NCI-H2196 (cell line): ENCODE results near the gene TSKU.

Experiments
- DNase-seq: peaks from one replicate; lab custom pipeline; 2025; ENCODE audit not compliant: unreplicated experiment; lab: John Stamatoyannopoulos, UW

The TSKU gene

DNA sequence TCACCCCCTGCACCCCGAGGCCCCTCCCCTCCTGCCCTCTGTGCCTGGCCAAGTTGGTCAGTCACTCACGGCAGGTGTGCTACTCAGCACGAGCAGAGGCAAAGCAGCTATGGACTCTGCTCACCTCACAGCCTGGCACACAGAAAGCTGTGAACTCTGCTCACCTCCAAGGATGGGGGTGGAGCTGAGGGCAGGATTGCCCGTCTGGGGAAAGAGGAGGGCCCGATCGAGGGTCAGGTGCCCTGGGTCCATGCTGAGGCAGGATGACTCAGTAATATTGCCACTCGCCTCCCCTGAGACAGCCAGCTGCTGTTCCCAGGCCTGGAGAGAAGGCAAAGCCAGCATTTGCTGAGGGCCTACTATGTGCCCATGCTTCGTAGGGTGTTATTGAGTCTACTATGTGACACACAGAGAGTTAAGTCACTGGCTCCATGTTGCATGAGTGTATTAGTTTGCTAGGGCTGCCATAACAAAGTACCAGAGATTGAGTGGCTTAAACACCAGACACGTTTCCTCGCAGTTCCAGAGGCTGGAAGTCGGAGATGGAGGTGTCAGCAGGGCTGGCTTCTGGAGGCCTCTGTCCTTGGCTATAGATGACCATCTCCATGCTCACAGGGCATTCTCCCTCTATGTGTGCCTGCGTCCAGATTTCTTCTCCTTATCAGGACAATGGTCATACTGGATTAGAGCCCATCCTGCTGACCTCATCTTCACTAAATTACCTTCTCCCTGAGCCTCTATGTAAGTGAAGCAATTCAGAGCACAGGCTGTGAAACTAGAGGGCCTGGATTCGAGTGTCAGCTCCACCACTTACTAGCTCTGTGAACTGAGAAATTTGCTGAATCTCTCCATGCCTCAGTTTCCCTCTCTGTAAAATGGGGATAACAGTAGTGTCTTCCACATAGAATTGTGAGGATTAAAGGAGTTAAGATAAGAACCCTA is 13.2 kb upstream of the TSKU start:
- peak; percentile 23 for DNase-seq

DNA sequence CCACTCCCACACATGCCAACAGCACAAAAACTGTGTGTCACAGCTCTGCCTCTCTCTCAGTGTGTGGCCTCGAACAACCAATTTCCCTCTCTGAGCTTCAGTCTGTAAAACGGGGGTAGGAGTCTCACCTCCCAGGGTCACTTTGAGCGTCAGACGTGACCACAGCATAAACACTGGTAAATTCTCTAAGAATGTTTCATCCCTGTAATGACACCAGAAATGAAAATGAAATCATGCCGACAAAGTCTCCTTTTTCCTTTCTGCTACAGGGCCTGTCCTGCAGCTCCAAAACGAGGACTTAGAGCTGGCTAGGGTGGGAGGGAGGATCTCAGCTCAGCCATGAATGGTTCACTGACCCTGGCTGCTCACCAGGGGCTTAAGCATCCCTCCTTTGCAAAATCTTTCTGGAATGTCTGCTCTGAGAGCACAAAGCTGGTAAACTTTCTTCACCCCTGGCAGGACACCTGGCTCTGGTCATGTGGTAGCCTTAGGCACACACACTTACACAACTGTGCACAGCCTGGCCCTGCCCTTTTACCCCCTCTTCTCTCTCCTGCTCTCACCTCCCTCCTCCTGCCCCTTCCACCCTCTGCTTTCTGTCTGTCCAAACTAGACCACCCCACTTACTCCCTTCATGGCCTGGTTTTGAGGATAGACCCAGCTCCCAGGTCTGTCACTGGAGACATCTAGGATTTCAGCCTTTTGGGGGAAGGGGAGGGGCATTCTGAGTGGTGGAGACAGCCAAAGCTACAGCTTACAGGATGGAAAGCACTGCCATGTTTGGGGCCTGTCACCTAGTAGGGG is 12.3 kb upstream of the TSKU start:
- DNase-seq, result no peak

GRCh38 chr11:76771446-76772099 is 11.6 kb upstream of the TSKU start:
- no peak for DNase-seq

DNA sequence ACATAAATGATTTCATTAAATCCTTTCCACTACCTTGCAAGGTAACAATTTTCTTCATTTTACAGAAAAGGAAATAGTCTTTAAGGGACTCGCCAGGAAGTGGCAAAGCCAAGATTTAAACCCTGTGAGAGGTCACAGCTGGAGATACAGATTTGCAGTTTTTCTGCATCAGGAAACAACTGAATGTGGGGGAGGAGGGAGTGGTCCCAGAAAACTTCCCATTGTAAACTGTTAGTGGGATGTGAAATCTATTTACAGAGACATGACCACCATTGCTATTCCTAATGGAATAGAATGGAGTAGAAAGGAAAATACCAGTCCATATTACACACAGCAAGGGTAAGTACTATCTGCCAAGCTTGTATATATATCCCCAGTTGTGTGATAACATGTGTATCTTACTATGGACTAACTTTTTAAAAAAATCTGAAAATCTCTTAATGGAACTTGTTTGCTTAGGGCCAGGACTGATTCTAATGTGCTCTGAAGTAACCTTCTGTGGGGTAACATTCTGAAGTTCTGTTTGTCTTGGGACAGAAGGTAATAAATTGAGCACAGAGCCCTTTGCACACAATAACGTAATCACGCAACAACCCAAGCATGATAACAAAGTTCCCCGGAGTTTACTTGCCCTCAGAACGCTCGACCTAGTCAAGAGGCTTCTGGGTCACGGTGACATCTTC is 10.9 kb upstream of the TSKU start:
- DNase-seq, result no peak

GRCh38 chr11:76772783-76773106 is 10.4 kb upstream of the TSKU start:
- DNase-seq, result no peak

DNA sequence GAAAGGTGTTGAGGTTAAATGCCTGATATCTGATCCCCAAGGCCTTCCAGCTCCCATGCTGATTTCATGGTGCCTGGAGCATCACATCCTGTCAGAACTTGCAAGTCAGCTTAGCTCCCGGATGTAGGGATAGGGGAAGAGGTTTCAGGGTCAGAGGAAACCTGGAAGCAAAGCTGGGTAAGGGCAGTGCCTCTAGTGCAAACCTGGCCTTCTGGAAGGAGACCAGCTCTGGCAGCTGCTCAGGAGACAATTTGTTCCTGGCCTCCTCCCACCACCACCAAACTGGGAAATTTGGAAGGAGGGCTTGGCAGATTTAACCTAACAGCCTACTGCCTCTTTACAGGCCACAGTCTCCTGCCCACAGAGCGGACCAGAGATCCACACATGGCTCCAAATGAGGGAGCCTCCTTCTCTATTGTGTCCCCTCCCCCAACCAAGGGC is 9.2 kb upstream of the TSKU start:
- DNase-seq, result no peak

DNA sequence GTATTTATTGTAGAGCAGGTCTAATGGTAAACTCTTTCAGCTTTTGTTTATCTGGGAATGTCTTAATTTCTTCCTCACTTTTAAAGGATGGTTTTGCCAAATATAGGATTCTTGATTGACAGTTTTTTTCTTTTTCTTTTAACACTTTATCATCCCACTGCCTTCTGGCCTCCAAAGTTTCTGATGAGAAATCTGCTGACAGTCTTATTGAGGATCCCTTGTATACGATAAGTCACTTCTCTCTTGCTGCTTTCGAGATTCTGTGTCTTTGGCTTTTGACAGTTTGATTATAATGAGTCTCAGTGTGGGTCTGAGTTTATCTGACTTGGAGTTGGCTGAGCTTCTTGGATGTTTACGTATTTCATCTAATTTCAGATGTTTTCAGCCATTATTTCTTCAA is 6.7 kb upstream of the TSKU start:
- no peak for DNase-seq

- DNase-seq, result no peak
Measured at GRCh38 chr11:76777305-76777704, 5.9 kb upstream of the TSKU start.

GRCh38 chr11:76777876-76778275 is 5.3 kb upstream of the TSKU start:
- no peak for DNase-seq

DNA sequence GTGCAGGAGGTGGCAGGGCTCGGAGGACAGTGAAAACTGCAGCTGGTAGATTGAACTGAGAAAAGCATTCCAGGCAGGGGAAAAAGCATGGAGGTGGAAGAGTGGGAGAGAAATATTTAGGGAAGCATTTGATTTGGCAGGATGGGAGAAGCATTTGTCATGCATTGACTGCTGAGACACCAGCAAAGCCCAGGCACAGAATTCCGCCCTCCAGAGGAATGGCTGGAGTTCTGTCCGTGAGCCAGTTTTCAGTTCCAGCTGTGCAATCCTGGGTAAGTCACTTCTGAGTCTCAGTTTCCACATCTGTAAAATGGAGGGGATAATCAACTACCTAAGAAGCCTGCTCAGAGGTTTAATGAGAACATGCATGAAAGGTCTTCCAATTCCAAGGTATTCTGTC is 4.3 kb upstream of the TSKU start:
- no peak for DNase-seq

- DNase-seq, result no peak
Measured at GRCh38 chr11:76781046-76781801, 1.9 kb upstream of the TSKU start.

DNA sequence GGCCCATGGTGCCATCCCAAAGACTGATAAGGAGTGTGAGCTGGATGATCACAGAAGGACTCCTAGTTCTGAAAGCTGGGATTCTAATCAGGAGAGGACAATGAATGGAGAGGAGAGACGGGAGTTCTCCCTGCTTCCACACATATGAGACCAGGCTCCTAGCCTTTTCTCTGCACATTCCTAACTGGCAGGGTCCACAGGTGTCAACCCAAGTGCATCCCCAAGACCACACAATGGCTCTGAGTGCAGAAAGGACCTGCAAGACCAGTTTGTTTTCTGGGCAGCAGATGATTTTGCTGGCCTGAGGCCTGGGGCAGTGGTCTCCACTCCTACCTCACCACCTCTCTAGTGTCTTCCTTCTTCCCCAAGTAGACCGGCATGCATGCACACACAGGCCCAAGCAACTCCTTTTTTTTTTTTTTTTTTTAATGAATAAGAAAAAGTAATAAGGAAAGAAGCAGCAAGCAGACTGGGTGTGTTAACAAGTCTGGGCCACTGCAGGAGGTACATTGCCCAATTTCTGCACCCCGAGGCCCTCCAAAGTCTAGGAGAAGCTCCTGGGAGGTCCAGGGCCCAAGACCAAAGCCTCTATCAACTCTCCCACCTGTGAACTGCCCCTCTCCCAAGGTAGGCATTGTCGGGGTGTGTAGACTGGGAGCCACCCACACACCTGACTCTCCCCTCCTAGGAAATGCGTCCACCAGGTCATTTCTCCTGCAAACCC is 1.2 kb upstream of the TSKU start:
- DNase-seq, result no peak

- DNase-seq, result peak; percentile 90
Measured at GRCh38 chr11:76782531-76783293, 444 bp upstream of the TSKU start.

DNA sequence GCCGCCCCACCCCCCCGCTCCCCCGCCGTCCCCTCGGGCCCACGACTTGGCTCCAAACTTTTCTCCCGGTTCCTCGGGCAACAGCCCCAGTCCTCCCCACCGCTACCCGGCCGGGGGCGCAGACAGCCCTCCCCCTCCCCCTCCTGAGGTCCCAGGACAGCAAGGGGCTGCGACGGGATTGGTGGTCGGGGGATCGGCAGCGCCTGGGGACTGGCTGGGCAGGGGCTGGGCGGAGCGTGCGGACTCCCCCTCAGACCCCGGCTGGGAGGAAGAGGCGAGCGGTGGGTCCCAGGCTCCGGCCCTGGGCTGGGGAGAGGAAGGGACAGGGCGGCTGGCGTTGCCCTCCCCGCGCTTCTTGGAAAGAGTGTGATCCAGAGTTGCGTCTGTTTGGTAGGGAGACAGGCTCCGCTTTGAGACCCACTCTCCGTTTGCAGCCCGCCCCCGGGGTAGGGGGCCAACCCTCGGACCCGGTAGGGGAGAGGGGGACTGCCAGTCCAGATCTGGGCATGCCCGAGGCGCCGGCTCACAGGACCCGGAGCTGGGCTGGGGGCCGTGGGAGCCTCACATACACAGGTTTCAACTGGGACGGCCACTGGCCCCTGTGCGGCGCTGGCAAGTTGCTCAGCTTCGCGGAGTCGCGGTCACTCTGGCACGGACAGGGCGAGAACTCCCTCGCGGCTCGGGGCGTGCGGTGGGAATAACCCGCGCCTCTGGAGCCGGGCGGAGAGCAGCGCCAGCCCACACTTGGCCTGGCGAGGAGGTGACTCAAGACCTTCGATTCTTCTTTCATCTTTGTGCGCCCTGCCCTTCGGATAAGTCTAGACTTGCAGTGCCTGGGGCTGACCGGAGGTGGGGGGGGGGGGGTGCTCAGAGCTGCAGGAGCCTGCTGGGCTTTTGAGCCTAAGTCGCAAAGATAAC is 999 bp downstream of the TSKU start:
- DNase-seq, result no peak

DNA sequence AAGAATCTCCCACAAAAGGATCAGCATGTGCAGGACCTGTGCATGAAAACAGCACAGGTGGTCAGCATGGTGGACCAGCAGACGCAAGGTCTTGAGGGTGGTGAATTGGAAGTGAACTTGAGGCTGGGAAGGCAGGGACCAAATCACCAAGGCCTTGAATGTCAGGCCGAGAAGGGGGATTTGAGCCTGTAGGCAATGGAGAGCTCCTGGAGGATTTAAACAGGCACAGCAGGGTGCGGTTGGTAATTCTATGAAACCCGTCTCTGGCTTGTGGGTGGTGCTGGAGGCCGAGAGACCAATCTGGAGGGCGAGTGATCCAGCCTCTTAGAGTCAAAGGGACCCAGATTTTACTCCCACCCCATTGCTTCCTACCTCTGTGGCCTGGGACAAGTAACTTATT is 2.4 kb downstream of the TSKU start:
- no peak for DNase-seq

- no peak for DNase-seq
Measured at GRCh38 chr11:76786016-76786415, 2.9 kb downstream of the TSKU start.

DNA sequence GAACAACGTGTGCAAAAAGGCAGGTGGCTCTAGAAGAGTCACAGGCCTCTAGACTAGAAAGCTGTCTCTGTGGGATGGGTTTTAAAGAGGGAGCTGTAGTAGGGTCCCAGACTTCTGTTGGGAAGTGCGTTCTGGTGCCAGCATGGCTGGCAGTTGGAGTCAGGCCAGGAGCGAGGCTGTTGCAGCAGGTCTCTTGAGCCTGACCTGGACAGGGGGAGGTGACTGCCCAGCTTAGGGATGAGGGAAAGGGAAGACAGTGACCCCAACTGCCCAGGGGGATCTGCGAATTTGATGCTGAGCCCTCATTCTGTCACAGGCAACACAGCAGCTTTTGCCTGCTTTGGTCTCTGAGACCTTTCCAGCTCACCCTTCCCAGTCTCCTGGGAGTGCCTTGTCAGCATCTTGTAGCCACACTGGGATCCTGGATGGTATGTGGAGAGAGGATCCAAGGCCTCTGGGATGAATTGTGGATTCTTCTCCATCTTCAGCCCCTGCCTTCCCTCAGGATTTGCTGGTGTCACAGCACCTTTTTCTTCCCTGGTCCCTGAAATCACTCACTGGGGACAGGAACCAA is 3.4 kb downstream of the TSKU start:
- no peak for DNase-seq

- no peak for DNase-seq
Measured at GRCh38 chr11:76787271-76787670, 4.1 kb downstream of the TSKU start.
